Right atrium auricular region (tissue), 2 donors: ENCODE results near the gene TUBB6. TPM values are rescaled to one million over a fixed set of nuclear protein-coding genes. Genes with fewer than 3 reads are reported as not detected.

ENCODE experiments used
- DNase-seq: peaks from one replicate; pipeline ENCODE4 v3.0.0-alpha.2; 2019; ENCODE audit warnings: low spot score
- H3K27ac ChIP-seq, 2 donors: fragments of 200-600 bp; sonication (generic); 1 replicate in 1 of 2; 2 replicates in 1 of 2; pipeline ENCODE4 v1.5.1; 2016 to 2019
- H3K27me3 ChIP-seq, 2 donors: fragments of 200-600 bp; sonication (generic); one replicate each; pipeline versions ENCODE4 v1.5.1 to v1.6.0; 2017 to 2019
- H3K36me3 ChIP-seq: fragments of 200-600 bp; sonication (generic); one replicate; pipeline ENCODE4 v1.5.1; 2016
- H3K4me1 ChIP-seq, 2 donors: fragments of 200-600 bp; sonication (generic); one replicate each; pipeline versions ENCODE4 v1.5.1 to v1.6.0; 2017 to 2019
- H3K4me3 ChIP-seq, 2 donors: fragments of 200-600 bp; sonication (generic); 1 replicate in 1 of 2; 2 replicates in 1 of 2; pipeline ENCODE4 v1.5.1; 2017 to 2019; ENCODE audit warnings: mild to moderate bottlenecking in 1 of 2, moderate library complexity in 1 of 2
- H3K9me3 ChIP-seq, 2 donors: fragments of 200-600 bp; sonication (generic); one replicate each; pipeline ENCODE4 v1.5.1; 2019
- CTCF ChIP-seq, 2 donors: fragments of 200-600 bp; sonication (generic); IDR thresholded peaks; one replicate each; pipeline ENCODE4 v1.5.1; 2019; ENCODE audit warnings: antibody characterized with exemption in 2 of 2
- total RNA-seq, 2 donors: library from RNA; depleted of rRNA; stranded (reverse); fragments of >200 nt; gene quantifications; one replicate each; pipeline ENCODE4 v1.1.0, GENCODE V29; 2016

The TUBB6 gene
- total RNA-seq, 2 donors from 2014 or later: 158 to 337 TPM

- no peak overlapping the region for H3K4me3 ChIP-seq
- peak overlapping the region; percentile 27 to 52 for H3K27ac ChIP-seq
- peaks cover 50% of the 10 kb centered on the region for H3K36me3 ChIP-seq
- DNase-seq: no peak
- H3K4me1 ChIP-seq: peaks cover 0 to 42% of the 10 kb centered on the region in 2 donors
- no peaks in the 10 kb centered on the region for H3K9me3 ChIP-seq
- no peaks in the 10 kb centered on the region for H3K27me3 ChIP-seq
- no peak for TF ChIP-seq CTCF (IDR thresholded peaks at IDR 0.05)
These were observed 26.3 kb downstream of the TUBB6 start for GRCh38 chr18:12334366-12334808.

- H3K27me3 ChIP-seq: no peaks in the 10 kb centered on the region
- H3K27ac ChIP-seq: peak overlapping the region; percentile 27 to 52
- no peak for TF ChIP-seq CTCF (IDR thresholded peaks at IDR 0.05)
- no peaks in the 10 kb centered on the region for H3K9me3 ChIP-seq
- no peak overlapping the region for H3K4me3 ChIP-seq
- H3K4me1 ChIP-seq: peaks cover 0 to 44% of the 10 kb centered on the region in 2 donors
- H3K36me3 ChIP-seq: peaks cover 45% of the 10 kb centered on the region
- DNase-seq: no peak
These were observed 26.8 kb downstream of the TUBB6 start for GRCh38 chr18:12334863-12335262.

- H3K36me3 ChIP-seq: peaks cover 42% of the 10 kb centered on the region
- no peaks in the 10 kb centered on the region for H3K27me3 ChIP-seq
- TF ChIP-seq CTCF (IDR thresholded peaks at IDR 0.05): no peak
- DNase-seq: no peak
- no peak overlapping the region for H3K27ac ChIP-seq
- H3K9me3 ChIP-seq: no peaks in the 10 kb centered on the region
- H3K4me1 ChIP-seq: peaks cover 0 to 44% of the 10 kb centered on the region in 2 donors
- H3K4me3 ChIP-seq: no peak overlapping the region
These were observed 27.5 kb downstream of the TUBB6 start for GRCh38 chr18:12335503-12335902.

GRCh38 chr18:12336171-12336613 lies 28.2 kb downstream of the TUBB6 start:
- no peak for TF ChIP-seq CTCF (IDR thresholded peaks at IDR 0.05)
- DNase-seq: no peak
- Histone ChIP-seq H3K27me3 (no peaks in the 10 kb centered on the region), H3K4me1 (peaks cover 0 to 44% of the 10 kb centered on the region in 2 donors), H3K4me3 (no peak overlapping the region), H3K9me3 (no peaks in the 10 kb centered on the region), H3K36me3 (peaks cover 42% of the 10 kb centered on the region), H3K27ac (no peak overlapping the region)

- Histone ChIP-seq H3K4me1 (peaks cover 0 to 44% of the 10 kb centered on the region in 2 donors), H3K36me3 (peaks cover 48% of the 10 kb centered on the region), H3K4me3 (no peak overlapping the region), H3K9me3 (no peaks in the 10 kb centered on the region), H3K27me3 (no peaks in the 10 kb centered on the region), H3K27ac (peak overlapping the region in 1 of 2 donors; percentile 19)
- no peak for TF ChIP-seq CTCF (IDR thresholded peaks at IDR 0.05)
- no peak for DNase-seq
These were observed 28.8 kb downstream of the TUBB6 start for GRCh38 chr18:12336887-12337286.

GRCh38 chr18:12338382-12338781 lies 30.3 kb downstream of the TUBB6 start:
- no peak for TF ChIP-seq CTCF (IDR thresholded peaks at IDR 0.05)
- Histone ChIP-seq H3K36me3 (peaks cover 63% of the 10 kb centered on the region), H3K4me1 (peaks cover 0 to 44% of the 10 kb centered on the region in 2 donors), H3K27ac (peak overlapping the region; percentile 44 to 52), H3K9me3 (no peaks in the 10 kb centered on the region), H3K4me3 (no peak overlapping the region), H3K27me3 (no peaks in the 10 kb centered on the region)
- no peak for DNase-seq
